Myocyte (in vitro differentiated cells): Measurements from ENCODE around the gene ZNF556. TPM values are rescaled to one million over a fixed set of nuclear protein-coding genes. Genes with fewer than 3 reads are reported as not detected.
"Not testable (repeated sequence)": the region's sequence is repeated elsewhere in the genome, so short reads cannot be mapped to it uniquely, and the experiment has no call there.

Source experiments
- DNase-seq: peaks from one replicate; pipeline ENCODE4 v3.0.0-alpha.2; 2012; ENCODE audit warnings: low read depth
- total RNA-seq: library from RNA; depleted of rRNA; stranded (reverse); fragments of >200 nt; gene quantifications from 2 replicates; pipeline ENCODE4 v1.2.3, GENCODE V29; 2014

The ZNF556 gene
- total RNA-seq, 1 donor from 2014 or later = 44.2 TPM

DNA sequence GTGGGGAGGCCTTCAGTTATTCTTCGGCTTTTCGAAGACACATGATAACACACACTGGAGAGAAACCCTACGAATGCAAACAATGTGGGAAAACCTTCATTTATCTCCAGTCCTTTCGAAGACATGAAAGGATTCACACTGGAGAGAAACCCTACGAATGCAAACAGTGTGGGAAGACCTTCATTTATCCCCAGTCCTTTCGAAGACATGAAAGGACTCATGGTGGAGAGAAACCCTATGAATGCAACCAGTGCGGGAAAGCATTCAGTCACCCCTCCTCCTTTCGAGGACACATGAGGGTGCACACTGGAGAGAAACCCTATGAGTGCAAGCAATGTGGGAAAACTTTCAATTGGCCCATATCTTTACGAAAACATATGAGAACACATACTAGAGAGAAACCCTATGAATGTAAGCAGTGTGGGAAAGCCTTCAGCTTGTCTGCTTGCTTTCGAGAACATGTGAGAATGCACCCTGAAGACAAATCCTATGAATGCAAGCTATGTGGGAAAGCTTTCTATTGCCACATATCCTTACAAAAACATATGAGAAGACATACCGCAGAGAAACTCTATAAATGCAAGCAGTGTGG, 14.0 kb upstream of the ZNF556 start:
- DNase-seq = no peak

DNA sequence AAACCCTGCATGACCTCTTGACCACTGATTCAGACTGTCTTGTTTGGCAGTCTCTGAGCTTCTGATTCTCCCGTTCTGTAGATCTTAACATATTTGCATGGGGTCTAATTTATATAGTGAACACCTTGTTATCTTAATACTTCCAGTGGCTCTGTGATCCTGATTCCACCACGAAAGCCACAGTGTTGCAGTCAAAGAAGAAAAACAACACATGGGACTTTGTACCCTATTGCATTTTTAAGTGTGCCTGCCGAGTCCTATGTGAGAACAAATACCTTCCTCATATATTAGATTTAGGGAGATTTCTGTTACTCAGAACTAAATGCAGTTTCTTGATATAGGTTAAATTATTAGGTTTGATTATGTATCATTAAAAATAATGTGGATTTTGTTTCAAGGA, 12.3 kb upstream of the ZNF556 start:
- no peak for DNase-seq

DNA sequence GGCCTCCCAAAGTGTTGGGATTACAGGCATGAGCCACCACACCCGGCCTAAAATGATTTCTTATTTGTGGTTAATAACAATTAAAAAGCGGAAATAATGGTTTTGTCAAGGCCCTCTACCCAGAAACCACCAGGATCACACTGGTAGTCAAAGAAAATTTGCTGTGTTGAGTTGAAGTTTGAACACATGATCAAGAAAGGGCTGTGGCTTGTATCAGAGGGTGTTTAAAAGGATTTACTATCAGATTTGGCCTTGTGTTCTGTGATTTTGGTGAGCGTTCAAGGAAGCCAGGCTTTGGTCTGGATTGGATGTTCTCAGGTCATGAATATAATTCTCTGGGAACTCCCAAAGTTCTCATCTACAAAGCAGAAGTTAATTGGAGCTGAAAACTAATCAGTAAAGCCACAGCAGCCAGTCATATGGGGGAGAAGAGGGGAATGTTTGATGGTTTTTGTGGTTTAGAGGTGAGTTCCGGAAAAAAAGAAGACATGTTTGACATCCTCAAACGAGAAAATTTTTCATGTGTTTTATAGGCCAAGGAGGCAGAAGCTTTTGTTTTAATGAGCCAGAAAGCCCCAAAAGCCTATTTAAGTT, 10.6 kb upstream of the ZNF556 start:
- DNase-seq = no peak

DNA sequence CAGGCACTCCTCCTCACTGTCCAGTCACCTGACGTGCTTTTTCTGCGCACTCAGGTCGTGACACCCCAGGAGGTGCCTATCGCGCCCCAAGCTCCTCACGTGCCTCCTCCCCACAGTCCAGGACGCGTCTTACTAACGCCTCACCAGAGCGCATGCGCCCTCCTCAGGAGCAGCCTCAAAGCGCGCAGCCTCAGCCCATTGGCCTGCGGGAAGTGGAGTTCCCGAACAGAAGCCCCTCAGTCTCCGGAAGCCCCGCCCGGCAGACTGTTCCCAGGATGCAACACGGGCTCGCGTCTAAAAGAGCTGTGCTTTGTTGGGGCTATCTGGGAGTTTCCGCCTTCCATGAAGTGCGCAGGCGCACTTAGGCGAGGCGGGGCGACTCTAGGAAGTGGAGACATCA, 8.3 kb upstream of the ZNF556 start:
- DNase-seq = no peak

DNA sequence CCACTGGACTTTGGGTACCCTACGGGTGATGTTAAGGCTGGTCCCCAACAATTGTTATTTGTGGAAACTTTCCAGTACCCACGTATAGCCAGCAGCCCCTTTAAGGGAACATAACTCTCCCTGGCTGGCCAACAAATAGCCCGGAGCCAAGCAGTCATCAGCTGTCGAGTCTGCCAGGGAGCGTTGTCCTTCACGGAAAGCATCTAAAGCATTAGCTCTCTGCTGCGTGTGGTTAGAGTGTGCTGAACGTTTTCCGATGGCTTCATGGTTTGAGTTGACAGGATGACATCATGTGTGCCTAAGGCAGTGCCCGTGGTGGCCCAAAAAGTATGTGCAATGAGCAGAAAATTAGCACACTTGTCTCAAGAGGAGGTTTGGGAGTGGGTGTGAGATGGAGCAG, 3.3 kb upstream of the ZNF556 start:
- peak; percentile 81 for DNase-seq

DNA sequence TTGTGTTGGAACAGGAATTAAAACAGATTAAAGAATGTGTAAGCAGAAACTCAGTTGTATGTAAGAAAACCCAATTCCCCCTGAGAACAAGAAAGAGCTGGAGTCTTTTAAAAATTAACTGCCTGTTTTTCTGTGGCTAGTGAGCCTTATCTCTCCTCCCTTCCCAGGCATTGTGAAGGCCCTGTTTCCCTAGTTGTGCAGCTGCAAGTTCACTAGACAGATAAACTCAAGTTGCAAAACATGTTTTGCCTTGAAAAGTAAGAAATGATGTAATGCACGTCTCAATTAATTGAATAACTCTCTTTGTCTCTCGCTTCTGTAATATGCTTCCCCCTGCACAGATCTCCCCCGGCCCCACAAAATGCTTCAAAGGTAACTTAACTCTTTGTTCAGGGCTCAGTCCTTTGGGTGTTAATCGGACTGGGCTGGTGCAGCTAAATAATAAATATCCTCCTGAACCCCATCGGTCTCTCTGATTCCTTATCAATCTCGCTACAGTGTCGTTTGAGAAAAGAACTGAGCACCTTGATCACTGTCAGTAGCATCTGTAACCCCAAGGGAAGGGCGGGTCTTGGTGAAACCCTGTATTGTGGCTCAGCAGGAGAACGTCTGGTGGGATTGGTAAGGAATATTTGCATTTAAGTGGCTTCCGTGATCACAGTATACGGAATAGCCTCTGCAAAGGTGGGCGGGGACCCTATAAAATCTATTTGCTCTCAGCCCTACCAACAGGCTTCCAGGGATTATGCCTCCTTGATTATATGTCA, 1.6 kb upstream of the ZNF556 start:
- no peak for DNase-seq

DNA sequence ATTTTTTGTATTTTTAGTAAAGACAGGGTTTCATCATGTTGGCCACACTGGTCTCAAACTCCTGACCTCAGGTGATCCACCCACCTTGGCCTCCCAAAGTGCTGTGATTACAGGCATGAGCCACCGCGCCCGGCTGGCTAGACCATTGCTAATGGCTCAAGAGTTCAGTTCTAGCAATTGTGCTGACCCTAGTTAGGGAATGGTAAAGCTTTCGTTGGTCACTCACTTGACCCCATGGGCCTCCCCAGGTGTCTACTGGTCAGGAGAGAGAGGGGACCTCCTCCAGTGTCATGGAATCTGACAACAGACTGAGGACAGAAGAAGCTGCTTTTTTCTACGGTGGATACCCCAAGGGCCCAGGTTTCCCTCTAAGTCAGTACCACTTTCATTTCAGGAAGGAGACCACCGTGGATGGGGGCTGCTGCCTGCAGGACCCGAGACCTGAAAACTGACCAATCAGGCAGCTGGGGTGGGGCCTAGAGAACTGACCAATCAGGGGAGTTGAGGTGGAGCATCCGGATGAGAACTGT, 575 bp upstream of the ZNF556 start:
- DNase-seq = no peak

DNA sequence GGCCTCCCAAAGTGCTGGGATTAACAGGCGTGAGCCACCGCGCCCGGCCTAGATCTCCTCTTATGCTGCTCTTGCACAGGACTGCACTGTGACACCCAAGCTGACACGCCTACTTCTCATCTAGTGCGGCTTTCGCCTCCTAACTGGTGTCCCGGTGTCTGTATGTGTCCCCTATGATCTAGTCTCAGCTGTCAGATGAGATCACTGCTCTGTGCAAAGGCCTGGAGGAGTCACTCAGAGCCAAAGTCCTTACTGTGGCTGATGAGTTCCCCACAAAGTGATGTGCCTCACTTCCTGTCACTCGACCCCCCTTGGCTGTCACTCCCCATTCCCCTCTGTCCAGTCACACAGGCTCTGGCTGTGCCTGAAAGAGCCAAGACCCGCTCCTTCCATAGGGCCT, 2.5 kb downstream of the ZNF556 start:
- peak; percentile 51 for DNase-seq

DNA sequence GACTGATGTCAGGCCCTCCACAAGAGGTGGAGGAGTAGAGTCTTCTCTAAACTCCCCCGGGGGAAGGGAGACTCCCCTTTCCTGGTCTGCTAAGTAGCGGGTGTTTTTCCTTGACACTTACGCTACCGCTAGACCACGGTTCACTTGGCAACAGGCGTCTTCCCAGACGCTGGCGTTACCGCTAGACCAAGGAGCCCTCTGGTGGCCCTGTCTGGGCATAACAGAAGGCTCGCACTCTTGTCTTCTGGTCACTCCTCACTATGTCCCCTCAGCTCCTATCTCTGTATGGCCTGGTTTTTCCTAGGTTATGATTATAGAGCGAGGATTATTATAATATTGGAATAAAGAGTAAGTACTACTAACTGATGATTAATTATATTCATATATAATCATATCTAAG, 5.0 kb downstream of the ZNF556 start:
- DNase-seq = not testable (repeated sequence)

DNA sequence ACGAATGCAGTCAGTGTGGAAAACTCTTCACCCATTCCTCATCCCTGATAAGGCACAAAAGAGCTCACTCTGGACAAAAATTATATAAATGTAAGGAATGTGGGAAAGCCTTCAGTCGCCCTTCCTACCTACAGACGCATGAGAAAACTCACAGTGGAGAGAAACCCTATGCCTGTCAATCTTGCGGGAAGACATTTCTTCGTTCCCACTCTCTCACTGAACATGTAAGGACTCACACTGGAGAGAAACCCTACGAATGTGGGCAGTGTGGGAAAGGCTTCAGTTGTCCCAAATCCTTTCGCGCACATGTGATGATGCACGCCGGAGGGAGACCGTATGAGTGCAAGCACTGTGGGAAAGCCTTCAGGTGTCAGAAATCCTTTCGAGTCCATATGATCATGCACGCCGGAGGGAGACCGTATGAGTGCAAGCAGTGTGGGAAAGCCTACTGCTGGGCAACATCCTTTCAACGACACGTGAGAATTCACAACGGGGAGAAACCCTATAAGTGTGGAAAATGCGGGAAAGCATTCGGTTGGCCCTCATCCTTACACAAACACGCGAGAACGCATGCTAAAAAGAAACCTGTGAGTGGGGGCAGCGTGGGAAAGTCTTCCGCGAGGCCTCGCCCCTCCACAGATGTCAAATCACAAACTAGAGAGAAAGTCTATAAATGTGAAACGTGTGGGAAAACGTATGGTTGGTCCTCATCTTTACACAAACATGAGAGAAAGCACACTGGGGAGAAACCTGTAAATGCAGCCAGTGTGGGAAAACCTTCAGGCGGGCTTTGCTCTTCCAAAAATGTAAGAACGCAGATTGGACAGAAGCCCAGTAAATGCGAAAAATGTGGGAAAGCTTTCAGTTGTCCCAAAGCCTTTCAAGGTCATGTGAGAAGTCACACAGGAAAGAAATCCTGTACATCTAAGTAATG, 10.5 kb downstream of the ZNF556 start:
- no peak for DNase-seq

DNA sequence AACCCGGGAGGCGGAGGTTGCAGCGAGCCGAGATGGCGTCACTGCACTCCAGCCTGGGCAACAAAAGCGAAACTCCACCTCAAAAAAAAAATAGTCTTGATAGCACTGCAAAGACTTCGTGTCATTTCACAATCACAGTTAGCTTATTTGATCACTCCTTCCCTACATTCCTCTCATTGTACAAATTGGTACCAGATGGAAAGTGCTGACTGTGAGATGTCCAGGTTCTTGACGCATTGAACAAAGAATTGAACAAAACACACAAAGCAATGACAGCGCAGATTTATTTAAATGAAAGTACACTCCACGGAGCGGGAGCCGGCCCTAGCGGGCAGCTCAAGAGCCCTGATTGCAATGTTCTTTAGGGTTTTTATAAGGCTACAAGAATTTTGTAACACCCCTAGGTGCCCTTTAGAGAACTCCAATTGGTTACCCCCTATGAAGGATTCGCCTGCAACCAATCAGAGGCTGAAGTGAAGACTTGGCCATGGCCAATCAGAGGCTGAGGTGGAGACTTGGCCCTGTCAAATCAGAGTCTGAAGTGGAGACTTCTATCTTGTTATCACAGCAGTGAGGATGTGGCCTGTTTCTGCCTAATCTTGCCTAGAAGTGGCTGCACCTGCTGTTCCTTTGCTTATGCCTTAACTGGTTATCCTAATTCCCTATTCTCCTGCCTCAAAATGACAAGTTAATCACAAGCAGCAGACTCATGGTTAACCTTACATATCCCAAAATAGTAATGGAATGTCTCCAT, 16.7 kb downstream of the ZNF556 start:
- DNase-seq = no peak

DNA sequence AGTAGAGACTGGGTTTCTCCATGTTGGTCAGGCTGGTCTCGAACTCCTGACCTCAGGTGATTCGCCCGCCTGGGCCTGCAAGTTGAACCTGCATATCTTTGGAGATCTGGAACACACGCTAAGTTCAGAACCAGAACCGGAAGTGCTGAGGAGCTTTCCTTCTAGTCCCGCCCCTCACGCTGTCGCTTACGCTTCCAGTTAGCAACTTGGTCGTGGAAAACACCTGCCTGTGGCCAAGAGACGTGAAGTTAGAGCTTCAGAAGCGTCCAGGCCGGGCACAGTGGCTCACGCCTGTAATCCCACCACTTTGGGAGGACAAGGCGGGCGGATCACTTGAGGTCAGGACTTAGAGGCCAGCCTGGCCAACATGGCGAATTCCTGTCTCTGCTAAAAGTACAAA, 18.6 kb downstream of the ZNF556 start:
- DNase-seq = no peak

DNA sequence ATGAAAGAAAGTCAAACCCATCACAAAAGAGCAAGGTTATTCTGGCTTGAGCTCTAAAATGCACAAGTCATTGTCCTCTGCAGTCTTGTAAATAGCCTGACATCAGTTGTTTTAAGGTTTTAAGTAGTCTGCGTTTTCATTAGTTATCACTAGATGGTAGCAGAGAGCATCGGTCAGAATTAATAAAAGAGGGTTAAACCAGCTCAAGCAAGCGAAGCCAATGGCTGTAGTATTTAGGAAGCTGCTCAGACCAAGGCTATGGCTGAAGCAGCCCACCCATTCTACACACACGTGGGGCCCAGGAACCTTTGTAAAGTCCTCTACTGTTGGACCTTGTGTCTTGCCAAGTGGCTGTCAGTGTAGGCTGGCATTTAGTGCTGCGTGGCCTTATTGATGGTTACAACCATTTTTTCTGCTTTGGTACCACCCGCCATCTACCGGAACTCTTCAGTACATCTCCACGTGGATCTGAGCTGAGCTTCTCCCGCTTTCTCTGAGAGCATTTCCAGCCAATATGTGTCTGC, 20.3 kb downstream of the ZNF556 start:
- peak; percentile 72 for DNase-seq

DNA sequence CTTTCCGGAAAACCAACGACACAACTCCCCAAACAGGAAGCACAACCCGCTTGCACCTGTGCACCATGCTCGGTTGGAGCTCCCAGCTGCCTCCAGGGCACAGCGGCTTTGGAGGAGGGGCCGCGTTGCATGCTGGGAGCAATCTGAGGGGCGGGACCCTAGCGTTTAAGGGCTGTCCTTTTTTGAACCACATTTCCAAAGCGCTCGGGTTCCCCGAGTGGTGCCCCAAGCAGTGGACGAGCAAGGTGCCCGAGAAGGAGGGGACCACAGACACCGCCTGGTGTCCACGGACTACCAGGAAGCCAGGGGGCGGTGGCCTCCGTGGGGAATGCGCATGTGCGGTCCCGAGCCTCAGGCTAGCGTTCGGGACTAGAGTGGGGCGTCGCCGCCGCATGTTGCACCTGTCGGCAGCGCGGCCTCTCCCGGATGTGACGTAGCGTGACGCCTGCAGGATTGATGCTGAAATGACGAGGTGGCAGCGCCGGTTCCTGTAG, 21.6 kb downstream of the ZNF556 start:
- DNase-seq = no peak

DNA sequence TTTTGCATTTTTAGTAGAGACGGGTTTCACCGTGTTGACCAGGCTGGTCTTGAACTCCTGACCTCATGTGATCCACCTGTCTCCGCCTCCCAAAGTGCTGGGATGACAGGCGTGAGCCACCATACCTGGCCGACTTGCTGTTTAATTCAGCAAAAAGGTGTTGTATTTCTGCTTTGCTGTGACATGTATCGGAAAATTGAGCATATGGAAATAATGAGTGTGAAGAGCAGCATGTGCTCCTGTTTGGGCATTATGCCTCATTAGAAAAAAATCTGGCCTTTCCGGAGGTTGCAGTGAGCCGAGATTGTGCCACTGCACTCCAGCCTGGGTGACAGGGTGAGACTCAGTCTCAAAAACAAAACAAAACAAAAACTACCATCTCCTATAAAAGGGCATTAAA, 23.4 kb downstream of the ZNF556 start:
- not testable (repeated sequence) for DNase-seq

DNA sequence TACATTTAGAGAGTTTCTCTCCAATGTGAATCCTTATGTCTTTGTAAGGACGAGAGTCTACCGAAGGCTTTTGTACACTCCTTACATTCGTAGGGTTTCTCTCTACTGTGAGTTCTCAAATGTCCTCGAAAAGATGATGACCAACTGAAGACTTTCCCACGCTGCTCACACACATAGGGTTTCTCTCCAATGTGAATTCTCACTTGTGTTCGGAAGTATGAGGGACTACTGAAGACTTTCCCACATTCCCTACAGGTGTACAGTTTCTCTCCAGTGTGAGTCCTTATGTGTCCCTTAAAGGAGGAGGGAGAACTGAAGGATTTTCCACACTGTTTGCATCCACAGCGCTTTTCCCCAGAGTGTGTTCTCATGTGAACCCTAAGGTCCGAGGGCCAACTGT, 29.6 kb downstream of the ZNF556 start:
- no peak for DNase-seq

DNA sequence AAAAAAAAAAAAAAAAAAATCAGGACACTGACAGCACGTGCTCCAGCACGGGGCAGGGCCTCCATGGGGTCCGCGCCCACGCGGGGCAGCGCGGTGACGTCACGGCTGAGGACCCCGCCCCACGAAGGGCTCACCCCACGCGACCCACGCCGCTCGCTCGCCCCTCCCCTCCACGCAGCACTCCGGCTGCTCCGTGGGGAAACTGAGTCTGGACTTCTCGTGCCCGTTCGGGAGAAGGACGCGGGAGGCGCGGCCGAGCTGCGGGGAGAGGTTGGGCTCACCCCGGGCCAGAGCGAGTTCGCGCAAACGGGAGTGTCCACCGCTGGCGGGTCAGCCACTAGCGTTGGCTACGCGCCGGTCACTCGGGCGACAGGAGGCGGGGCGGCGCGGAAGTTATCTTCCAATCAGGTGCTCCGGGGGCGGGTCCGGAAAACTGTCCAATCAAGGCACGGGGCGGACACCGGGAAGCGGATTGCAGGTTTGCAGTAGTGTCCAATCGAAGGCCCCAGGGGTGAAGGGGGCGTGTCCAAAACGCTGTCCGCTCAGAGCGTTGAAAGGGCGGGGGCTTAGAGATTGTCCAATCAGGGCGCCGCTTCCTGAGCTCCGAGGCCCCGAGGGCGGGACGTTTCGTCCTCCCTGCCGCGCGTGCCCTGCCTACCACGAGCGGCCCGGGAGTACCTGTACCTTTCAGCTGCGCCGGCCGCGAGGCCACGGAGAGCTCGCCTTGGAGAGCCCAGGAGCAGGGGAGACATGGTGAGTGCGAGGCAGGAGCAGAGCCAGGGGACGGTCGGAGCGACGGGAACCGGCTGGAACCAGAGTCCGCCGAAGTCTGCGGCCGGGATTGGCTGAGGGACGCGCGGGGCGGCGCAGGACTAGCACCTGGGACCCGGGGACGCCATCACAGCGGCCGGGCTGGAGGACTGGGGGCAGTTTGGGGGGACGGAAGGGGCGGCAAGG, 33.4 kb downstream of the ZNF556 start, which contains the start of gene ZNF57:
Gene ZNF57 (plus strand): TSS at position 633 of the 957 bp plus-strand sequence. CDS start 118 bp downstream, at position 751.
- peak; percentile 99 for DNase-seq

DNA sequence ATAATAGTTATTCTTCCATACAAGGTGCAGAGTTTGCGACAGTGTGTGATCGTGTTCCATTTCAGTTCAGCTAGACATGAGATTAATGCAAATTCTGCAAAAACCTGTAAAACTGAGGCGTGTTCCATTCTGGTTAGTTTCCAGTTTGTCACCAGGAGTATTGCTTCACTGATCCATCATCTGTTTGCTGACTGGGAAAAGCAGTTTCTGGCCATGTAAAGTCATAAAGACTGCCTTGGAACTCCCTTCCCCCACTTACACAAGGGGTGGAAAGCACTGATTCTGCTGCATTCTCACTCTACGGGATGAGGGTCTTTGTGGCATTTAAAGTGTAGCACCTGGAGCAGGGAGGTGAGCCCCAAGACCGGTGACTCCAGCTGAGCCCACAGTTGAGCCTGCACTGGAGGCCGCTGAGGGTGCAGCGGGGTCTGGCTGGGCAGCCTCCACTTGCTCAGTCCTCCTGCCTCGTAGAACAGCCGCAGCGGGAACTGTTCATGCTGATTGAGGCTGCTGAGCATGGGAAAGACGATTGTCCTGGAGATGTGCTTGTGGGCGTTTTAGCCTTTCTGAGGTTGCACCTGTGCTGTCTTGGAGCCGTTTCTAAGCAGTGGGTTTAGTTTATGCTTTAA, 35.6 kb downstream of the ZNF556 start:
- DNase-seq = no peak
